Activated effector memory CD4-positive, alpha-beta T cell treated with anti-CD3 and anti-CD28 coated beads, Interleukin-2, amount 50 U/mL, for 16 hours (primary cell): ENCODE data around the gene LRRC8E.
A peak's percentile ranks its signal among the peaks of the same experiment; 100 is the strongest.

Experiments used
- DNase-seq: peaks from one replicate; pipeline ENCODE4 v3.0.0-alpha.2; 2020

The LRRC8E gene

GRCh38 chr19:7888145-7888825 is at the start of gene LRRC8E:
Gene LRRC8E (plus strand): TSS chr19:7888510. CDS start chr19:7895604, 7,094 bp downstream.
- DNase-seq = peak; percentile 76

- DNase-seq = no peak
These were observed 48.8 kb upstream of the LRRC8E start for GRCh38 chr19:7839476-7839875.

- DNase-seq = no peak
These were observed 47.7 kb upstream of the LRRC8E start for GRCh38 chr19:7840629-7841028.

GRCh38 chr19:7841751-7842660 is 46.3 kb upstream of the LRRC8E start:
- no peak for DNase-seq

- DNase-seq = no peak
These were observed 45.5 kb upstream of the LRRC8E start for GRCh38 chr19:7842661-7843294.

GRCh38 chr19:7843521-7843920 is 44.8 kb upstream of the LRRC8E start:
- DNase-seq = no peak

GRCh38 chr19:7844405-7844804 is 43.9 kb upstream of the LRRC8E start:
- no peak for DNase-seq

GRCh38 chr19:7844951-7845350 is 43.4 kb upstream of the LRRC8E start:
- DNase-seq = no peak

- no peak for DNase-seq
These were observed 42.7 kb upstream of the LRRC8E start for GRCh38 chr19:7845390-7846154.

GRCh38 chr19:7846155-7846646 is 42.1 kb upstream of the LRRC8E start:
- DNase-seq = no peak

- no peak for DNase-seq
These were observed 40.6 kb upstream of the LRRC8E start for GRCh38 chr19:7847664-7848063.

- DNase-seq = no peak
These were observed 39.4 kb upstream of the LRRC8E start for GRCh38 chr19:7848779-7849457.

- DNase-seq = no peak
These were observed 38.7 kb upstream of the LRRC8E start for GRCh38 chr19:7849631-7849999.

- DNase-seq = peak; percentile 47
These were observed 38.1 kb upstream of the LRRC8E start for GRCh38 chr19:7850000-7850813.

GRCh38 chr19:7850945-7851622 is 37.2 kb upstream of the LRRC8E start:
- no peak for DNase-seq

- DNase-seq = peak; percentile 45
These were observed 36.4 kb upstream of the LRRC8E start for GRCh38 chr19:7851623-7852500.

- DNase-seq = peak; percentile 88
These were observed 35.2 kb upstream of the LRRC8E start for GRCh38 chr19:7852851-7853769.

GRCh38 chr19:7853770-7854128 is 34.6 kb upstream of the LRRC8E start:
- no peak for DNase-seq
